GM23338 (cell line): Measurements from ENCODE around the gene IMMP2L. TPM values are rescaled to one million over a fixed set of nuclear protein-coding genes. Genes with fewer than 3 reads are reported as not detected.

Source experiments
- ATAC-seq: fragments of 200-7000 bp; cut with Tn5 transposase; 3 replicates; pipeline ENCODE4 v1.9.1; 2020
- DNase-seq: peaks from one replicate; pipeline ENCODE4 v3.0.0-alpha.2; 2015; ENCODE audit warnings: low spot score
- H2AFZ ChIP-seq: fragments of 200-600 bp; sonication (generic); 2 replicates; pipeline ENCODE4 v1.8.0; 2016; ENCODE audit warnings: antibody characterized with exemption, mild to moderate bottlenecking, moderate library complexity
- H3F3A ChIP-seq: fragments of 200-600 bp; sonication (generic); replicated peaks from 2 replicates; pipeline ENCODE4 v1.8.0; 2017; ENCODE audit warnings: antibody characterized with exemption, mixed run types, low read depth
- H3K27ac ChIP-seq: fragments of 200-600 bp; sonication (generic); 2 replicates; pipeline ENCODE4 v1.6.1; 2016; ENCODE audit warnings: low read depth
- H3K27me3 ChIP-seq: fragments of 200-600 bp; sonication (generic); 2 replicates; pipeline ENCODE4 v1.8.0; 2016; ENCODE audit warnings: mild to moderate bottlenecking, mixed run types, moderate library complexity; ENCODE audit not compliant: insufficient read depth
- H3K36me3 ChIP-seq: fragments of 200-600 bp; sonication (generic); 2 replicates; pipeline ENCODE4 v1.8.0; 2016; ENCODE audit warnings: mild to moderate bottlenecking; ENCODE audit not compliant: insufficient read depth
- H3K4me1 ChIP-seq: fragments of 200-600 bp; sonication (generic); 2 replicates; pipeline ENCODE4 v1.8.0; 2016; ENCODE audit warnings: mild to moderate bottlenecking, moderate library complexity; ENCODE audit not compliant: insufficient read depth
- H3K4me2 ChIP-seq: fragments of 200-600 bp; sonication (generic); 2 replicates; pipeline ENCODE4 v1.7.1; 2017; ENCODE audit warnings: mixed run types
- H3K4me3 ChIP-seq: fragments of 200-600 bp; sonication (generic); 2 replicates; pipeline ENCODE4 v1.6.1; 2016; ENCODE audit warnings: mixed run types
- H3K79me2 ChIP-seq: fragments of 200-600 bp; sonication (generic); replicated peaks from 2 replicates; pipeline ENCODE4 v1.8.0; 2017; ENCODE audit warnings: mild to moderate bottlenecking; ENCODE audit not compliant: insufficient read depth
- H3K9me2 ChIP-seq: fragments of 200-600 bp; sonication (generic); 2 replicates; pipeline ENCODE4 v1.8.0; 2017; ENCODE audit not compliant: insufficient read depth
- H4K20me1 ChIP-seq: fragments of 200-600 bp; sonication (generic); replicated peaks from 2 replicates; pipeline ENCODE4 v1.8.0; 2017; ENCODE audit warnings: mild to moderate bottlenecking; ENCODE audit not compliant: insufficient read depth
- H3K27ac Mint-ChIP-seq: 2 replicates; pipeline ENCODE4 v1.8.0; 2020; ENCODE audit warnings: inconsistent platforms, mild to moderate bottlenecking, moderate library complexity, mixed read lengths
- H3K27me3 Mint-ChIP-seq: 3 replicates; pipeline ENCODE4 v1.8.0; 2022; ENCODE audit warnings: low read depth, mild to moderate bottlenecking, moderate library complexity, mixed read lengths, inconsistent platforms; ENCODE audit not compliant: insufficient read depth, poor library complexity
- H3K36me3 Mint-ChIP-seq: 3 replicates; pipeline ENCODE4 v1.8.0; 2021; ENCODE audit warnings: low read depth, mild to moderate bottlenecking, inconsistent platforms, moderate library complexity, mixed read lengths
- H3K4me1 Mint-ChIP-seq: 3 replicates; pipeline ENCODE4 v1.8.0; 2020; ENCODE audit warnings: mild to moderate bottlenecking, inconsistent platforms, mixed read lengths
- H3K4me3 Mint-ChIP-seq: 3 replicates; pipeline ENCODE4 v1.8.0; 2021; ENCODE audit warnings: moderate library complexity, mild to moderate bottlenecking, inconsistent platforms, mixed read lengths
- H3K9me3 Mint-ChIP-seq: 3 replicates; pipeline ENCODE4 v1.8.0; 2020; ENCODE audit warnings: moderate library complexity, mild to moderate bottlenecking, inconsistent platforms, mixed read lengths
- CREB1 ChIP-seq: fragments of 250-450 bp; sonication (Bioruptor Pico); IDR thresholded peaks from 2 replicates; pipeline ENCODE4 v1.5.0; 2020; ENCODE audit warnings: low read depth, mild to moderate bottlenecking, moderate library complexity
- CTCF ChIP-seq, 2 experiments: fragments of 200-600 bp in 1 of 2; sonication (generic) in 1 of 2; conservative IDR thresholded peaks; 2 replicates each; pipeline versions ENCODE4 v1.5.1 to v1.6.1; 2016 to 2017; ENCODE audit warnings: antibody characterized with exemption in 2 of 2, low read depth in 2 of 2, mild to moderate bottlenecking in 2 of 2, moderate library complexity in 1 of 2
- EZH2 ChIP-seq: fragments of 200-600 bp; sonication (generic); IDR thresholded peaks from one replicate; pipeline ENCODE4 v1.8.0; 2017; ENCODE audit warnings: antibody characterized with exemption, mild to moderate bottlenecking, low read depth; ENCODE audit not compliant: unreplicated experiment
- EZH2phosphoT487 ChIP-seq: fragments of 200-600 bp; sonication (generic); IDR thresholded peaks from one replicate; pipeline ENCODE4 v1.8.1; 2018; ENCODE audit warnings: antibody characterized with exemption; ENCODE audit not compliant: unreplicated experiment
- JUNB ChIP-seq: IDR thresholded peaks from one replicate; pipeline ENCODE4 v1.6.1; 2016; ENCODE audit warnings: antibody characterized with exemption; ENCODE audit not compliant: unreplicated experiment
- NANOG ChIP-seq: IDR thresholded peaks from 2 replicates; pipeline ENCODE4 v1.6.1; 2016; ENCODE audit warnings: antibody characterized with exemption, borderline replicate concordance
- POLR2AphosphoS5 ChIP-seq: IDR thresholded peaks from 2 replicates; pipeline ENCODE4 v1.6.1; 2016; ENCODE audit warnings: antibody characterized with exemption, low read depth
- STAT1 ChIP-seq: IDR thresholded peaks from one replicate; pipeline ENCODE4 v1.6.1; 2016; ENCODE audit warnings: antibody characterized with exemption; ENCODE audit not compliant: unreplicated experiment
- ZNF114 ChIP-seq: fragments of 250-450 bp; sonication (Bioruptor Pico); IDR thresholded peaks from 2 replicates; pipeline ENCODE4 v1.5.0; 2020; ENCODE audit warnings: mild to moderate bottlenecking, moderate library complexity
- polyA plus RNA-seq: library from polyadenylated mRNA; unstranded; fragments of >200 nt; fragmentation: Nextera tagmentation; extraction: Ambion mirVana; gene quantifications from 2 replicates; pipeline ENCODE4 v1.2.1, GENCODE V29; 2016
- total RNA-seq: library from RNA; depleted of rRNA; stranded (reverse); fragments of >200 nt; shearing (Covaris generic); gene quantifications from 2 replicates; pipeline ENCODE4 v1.2.3, GENCODE V29; 2014
- TF ChIP-seq, protein P1 (sequence below): IDR thresholded peaks from 2 replicates; pipeline ENCODE4 v1.6.1; 2016; ENCODE audit warnings: antibody characterized with exemption
- TF ChIP-seq, protein P2 (sequence below): fragments of 250-450 bp; sonication (Bioruptor Pico); IDR thresholded peaks from 2 replicates; pipeline ENCODE4 v1.5.0; 2020; ENCODE audit warnings: mild to moderate bottlenecking, moderate library complexity

The IMMP2L gene
- total and polyA plus RNA-seq, 2 experiments from 2014 or later = 7.3 to 14.0 TPM

DNA sequence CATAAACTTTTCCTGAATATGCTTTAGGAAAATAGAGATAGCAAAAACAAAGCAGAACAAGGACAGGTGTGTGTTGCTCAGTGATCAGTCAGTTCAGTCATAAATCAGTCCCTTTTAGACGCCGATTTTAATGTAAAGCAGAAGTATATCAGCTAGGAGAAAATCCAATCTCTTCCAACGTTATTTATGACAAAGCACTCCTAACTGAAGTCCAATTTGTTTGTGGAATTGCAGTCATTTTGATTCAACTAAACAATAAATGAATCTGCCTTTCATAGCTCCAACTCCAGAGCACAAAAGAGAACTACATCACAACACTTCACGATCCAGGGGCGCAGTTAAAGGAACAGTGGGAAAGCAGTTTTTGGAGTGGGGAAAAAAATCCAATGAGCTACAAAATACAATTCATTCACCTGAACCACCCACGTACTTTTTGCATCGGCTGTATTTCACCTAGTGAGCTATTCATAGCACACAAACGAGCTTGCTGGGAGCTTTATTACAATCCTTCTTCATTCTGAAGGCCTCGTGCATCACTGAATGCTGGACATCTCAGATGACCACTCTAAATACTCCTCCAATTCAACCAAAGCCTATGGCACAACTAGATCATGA lies 320.0 kb downstream of the IMMP2L start (continued):
- no peak for TF ChIP-seq CTCF (conservative IDR thresholded peaks at IDR 0.05; ENCODE audit: low read depth in 2 of 2)
- no peak for TF ChIP-seq EZH2
- no peak for TF ChIP-seq CREB1 (CRISPR knock-in tag)
- TF ChIP-seq, protein P1, sequence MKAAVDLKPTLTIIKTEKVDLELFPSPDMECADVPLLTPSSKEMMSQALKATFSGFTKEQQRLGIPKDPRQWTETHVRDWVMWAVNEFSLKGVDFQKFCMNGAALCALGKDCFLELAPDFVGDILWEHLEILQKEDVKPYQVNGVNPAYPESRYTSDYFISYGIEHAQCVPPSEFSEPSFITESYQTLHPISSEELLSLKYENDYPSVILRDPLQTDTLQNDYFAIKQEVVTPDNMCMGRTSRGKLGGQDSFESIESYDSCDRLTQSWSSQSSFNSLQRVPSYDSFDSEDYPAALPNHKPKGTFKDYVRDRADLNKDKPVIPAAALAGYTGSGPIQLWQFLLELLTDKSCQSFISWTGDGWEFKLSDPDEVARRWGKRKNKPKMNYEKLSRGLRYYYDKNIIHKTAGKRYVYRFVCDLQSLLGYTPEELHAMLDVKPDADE = no peak
- TF ChIP-seq ZNF114 (CRISPR knock-in tag) = no peak

GRCh38 chr7:111240371-111240770 lies 321.9 kb downstream of the IMMP2L start:
- no peak overlapping the region for H3K27ac ChIP-seq
- H3K4me1 ChIP-seq = peaks cover 17% of the 10 kb centered on the region
- no peaks in the 10 kb centered on the region for H3K36me3 ChIP-seq
- H3K4me2 ChIP-seq = no peak overlapping the region
- Mint-ChIP-seq H3K36me3 (no peaks in the 10 kb centered on the region), H3K27ac (no peak overlapping the region), H3K9me3 (no peaks in the 10 kb centered on the region), H3K4me3 (no peak overlapping the region), H3K4me1 (peaks cover 25% of the 10 kb centered on the region), H3K27me3 (no peaks in the 10 kb centered on the region)
- H4K20me1 ChIP-seq = no peaks in the 10 kb centered on the region
- ATAC-seq (no peak), DNase-seq (no peak)
- H3K27me3 ChIP-seq = no peaks in the 10 kb centered on the region
- H2AFZ ChIP-seq = no peak overlapping the region
- no peak overlapping the region for H3K4me3 ChIP-seq
- H3K9me2 ChIP-seq = no peaks in the 10 kb centered on the region
- no peaks in the 10 kb centered on the region for H3F3A ChIP-seq
- no peaks in the 10 kb centered on the region for H3K79me2 ChIP-seq
- TF ChIP-seq EZH2 (no peak), CTCF (conservative IDR thresholded peaks at IDR 0.05; ENCODE audit: low read depth in 2 of 2) (no peak), CREB1 (CRISPR knock-in tag) (no peak), STAT1 (no peak), JUNB (no peak), NANOG (no peak), ZNF114 (CRISPR knock-in tag) (no peak), EZH2phosphoT487 (no peak), POLR2AphosphoS5 (no peak)
- TF ChIP-seq, protein P2, sequence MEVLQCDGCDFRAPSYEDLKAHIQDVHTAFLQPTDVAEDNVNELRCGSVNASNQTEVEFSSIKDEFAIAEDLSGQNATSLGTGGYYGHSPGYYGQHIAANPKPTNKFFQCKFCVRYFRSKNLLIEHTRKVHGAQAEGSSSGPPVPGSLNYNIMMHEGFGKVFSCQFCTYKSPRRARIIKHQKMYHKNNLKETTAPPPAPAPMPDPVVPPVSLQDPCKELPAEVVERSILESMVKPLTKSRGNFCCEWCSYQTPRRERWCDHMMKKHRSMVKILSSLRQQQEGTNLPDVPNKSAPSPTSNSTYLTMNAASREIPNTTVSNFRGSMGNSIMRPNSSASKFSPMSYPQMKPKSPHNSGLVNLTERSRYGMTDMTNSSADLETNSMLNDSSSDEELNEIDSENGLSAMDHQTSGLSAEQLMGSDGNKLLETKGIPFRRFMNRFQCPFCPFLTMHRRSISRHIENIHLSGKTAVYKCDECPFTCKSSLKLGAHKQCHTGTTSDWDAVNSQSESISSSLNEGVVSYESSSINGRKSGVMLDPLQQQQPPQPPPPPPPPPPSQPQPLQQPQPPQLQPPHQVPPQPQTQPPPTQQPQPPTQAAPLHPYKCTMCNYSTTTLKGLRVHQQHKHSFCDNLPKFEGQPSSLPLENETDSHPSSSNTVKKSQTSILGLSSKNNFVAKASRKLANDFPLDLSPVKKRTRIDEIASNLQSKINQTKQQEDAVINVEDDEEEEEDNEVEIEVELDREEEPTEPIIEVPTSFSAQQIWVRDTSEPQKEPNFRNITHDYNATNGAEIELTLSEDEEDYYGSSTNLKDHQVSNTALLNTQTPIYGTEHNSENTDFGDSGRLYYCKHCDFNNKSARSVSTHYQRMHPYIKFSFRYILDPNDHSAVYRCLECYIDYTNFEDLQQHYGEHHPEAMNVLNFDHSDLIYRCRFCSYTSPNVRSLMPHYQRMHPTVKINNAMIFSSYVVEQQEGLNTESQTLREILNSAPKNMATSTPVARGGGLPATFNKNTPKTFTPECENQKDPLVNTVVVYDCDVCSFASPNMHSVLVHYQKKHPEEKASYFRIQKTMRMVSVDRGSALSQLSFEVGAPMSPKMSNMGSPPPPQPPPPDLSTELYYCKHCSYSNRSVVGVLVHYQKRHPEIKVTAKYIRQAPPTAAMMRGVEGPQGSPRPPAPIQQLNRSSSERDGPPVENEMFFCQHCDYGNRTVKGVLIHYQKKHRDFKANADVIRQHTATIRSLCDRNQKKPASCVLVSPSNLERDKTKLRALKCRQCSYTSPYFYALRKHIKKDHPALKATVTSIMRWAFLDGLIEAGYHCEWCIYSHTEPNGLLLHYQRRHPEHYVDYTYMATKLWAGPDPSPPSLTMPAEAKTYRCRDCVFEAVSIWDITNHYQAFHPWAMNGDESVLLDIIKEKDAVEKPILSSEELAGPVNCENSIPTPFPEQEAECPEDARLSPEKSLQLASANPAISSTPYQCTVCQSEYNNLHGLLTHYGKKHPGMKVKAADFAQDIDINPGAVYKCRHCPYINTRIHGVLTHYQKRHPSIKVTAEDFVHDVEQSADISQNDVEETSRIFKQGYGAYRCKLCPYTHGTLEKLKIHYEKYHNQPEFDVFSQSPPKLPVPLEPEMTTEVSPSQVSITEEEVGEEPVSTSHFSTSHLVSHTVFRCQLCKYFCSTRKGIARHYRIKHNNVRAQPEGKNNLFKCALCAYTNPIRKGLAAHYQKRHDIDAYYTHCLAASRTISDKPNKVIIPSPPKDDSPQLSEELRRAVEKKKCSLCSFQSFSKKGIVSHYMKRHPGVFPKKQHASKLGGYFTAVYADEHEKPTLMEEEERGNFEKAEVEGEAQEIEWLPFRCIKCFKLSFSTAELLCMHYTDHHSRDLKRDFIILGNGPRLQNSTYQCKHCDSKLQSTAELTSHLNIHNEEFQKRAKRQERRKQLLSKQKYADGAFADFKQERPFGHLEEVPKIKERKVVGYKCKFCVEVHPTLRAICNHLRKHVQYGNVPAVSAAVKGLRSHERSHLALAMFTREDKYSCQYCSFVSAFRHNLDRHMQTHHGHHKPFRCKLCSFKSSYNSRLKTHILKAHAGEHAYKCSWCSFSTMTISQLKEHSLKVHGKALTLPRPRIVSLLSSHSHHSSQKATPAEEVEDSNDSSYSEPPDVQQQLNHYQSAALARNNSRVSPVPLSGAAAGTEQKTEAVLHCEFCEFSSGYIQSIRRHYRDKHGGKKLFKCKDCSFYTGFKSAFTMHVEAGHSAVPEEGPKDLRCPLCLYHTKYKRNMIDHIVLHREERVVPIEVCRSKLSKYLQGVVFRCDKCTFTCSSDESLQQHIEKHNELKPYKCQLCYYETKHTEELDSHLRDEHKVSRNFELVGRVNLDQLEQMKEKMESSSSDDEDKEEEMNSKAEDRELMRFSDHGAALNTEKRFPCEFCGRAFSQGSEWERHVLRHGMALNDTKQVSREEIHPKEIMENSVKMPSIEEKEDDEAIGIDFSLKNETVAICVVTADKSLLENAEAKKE (CRISPR knock-in tag) = no peak
